AG09309 (cell line): ENCODE data around the gene TMEM222.

Source experiments
- DNase-seq: peaks from one replicate; pipeline ENCODE4 v3.0.0-alpha.2; 2010; ENCODE audit warnings: low read depth
- H3K4me3 ChIP-seq: 2 replicates; pipeline ENCODE4 v1.5.1; 2011; ENCODE audit warnings: mild to moderate bottlenecking, low read depth, low read length, moderate library complexity; ENCODE audit not compliant: control insufficient read depth
- CTCF ChIP-seq: IDR thresholded peaks from 2 replicates; pipeline ENCODE4 v1.5.1; 2011; ENCODE audit warnings: mild to moderate bottlenecking, low read depth, low read length, inconsistent platforms; ENCODE audit not compliant: insufficient read depth, control insufficient read depth; ENCODE audit errors: missing control alignments

TMEM222 gene

GRCh38 chr1:27299385-27300271, 22.3 kb upstream of the TMEM222 start:
- H3K4me3 ChIP-seq = no peak overlapping the region
- DNase-seq = peak; percentile 97
- TF ChIP-seq CTCF = no peak

- H3K4me3 ChIP-seq = no peak overlapping the region
- DNase-seq = peak; percentile 72
- peak; percentile 98 for TF ChIP-seq CTCF
These were observed 21.5 kb upstream of the TMEM222 start for GRCh38 chr1:27300341-27301051.

GRCh38 chr1:27301052-27301422, 20.9 kb upstream of the TMEM222 start:
- H3K4me3 ChIP-seq = no peak overlapping the region
- TF ChIP-seq CTCF = no peak
- DNase-seq = no peak

GRCh38 chr1:27301582-27302199, 20.3 kb upstream of the TMEM222 start:
- TF ChIP-seq CTCF = no peak
- no peak for DNase-seq
- no peak overlapping the region for H3K4me3 ChIP-seq

GRCh38 chr1:27302612-27303011, 19.4 kb upstream of the TMEM222 start:
- DNase-seq = no peak
- TF ChIP-seq CTCF = no peak

GRCh38 chr1:27303509-27303908, 18.5 kb upstream of the TMEM222 start:
- no peak for TF ChIP-seq CTCF
- no peak overlapping the region for H3K4me3 ChIP-seq
- DNase-seq = no peak

More at GRCh38 chr1:27302612-27303011, 19.4 kb upstream of the TMEM222 start:
- H3K4me3 ChIP-seq = no peak overlapping the region
